Right lobe of liver (tissue), 4 donors: ENCODE data around the gene UTF1.

Source experiments
- POLR2A ChIP-seq: fragments of 450-650 bp; IDR thresholded peaks from one replicate; pipeline ENCODE4 v1.6.1; 2017; ENCODE audit warnings: antibody characterized with exemption, mild to moderate bottlenecking
- TF ChIP-seq, protein P1 (sequence below), 4 donors: fragments of 200-600 bp in 3 of 4; fragments of 450-650 bp in 1 of 4; IDR thresholded peaks; one replicate each; pipeline versions ENCODE4 v1.5.1 to v1.8.0; 2016 to 2022; ENCODE audit warnings: antibody characterized with exemption in 4 of 4, mild to moderate bottlenecking in 2 of 4
- donor health status: DM: no; HTN: no; CAD: no.
- donor health status: DM: no; HTN: no; CAD: no.
- donor health status: DM: no; HTN: yes; CAD: no.

DNA sequence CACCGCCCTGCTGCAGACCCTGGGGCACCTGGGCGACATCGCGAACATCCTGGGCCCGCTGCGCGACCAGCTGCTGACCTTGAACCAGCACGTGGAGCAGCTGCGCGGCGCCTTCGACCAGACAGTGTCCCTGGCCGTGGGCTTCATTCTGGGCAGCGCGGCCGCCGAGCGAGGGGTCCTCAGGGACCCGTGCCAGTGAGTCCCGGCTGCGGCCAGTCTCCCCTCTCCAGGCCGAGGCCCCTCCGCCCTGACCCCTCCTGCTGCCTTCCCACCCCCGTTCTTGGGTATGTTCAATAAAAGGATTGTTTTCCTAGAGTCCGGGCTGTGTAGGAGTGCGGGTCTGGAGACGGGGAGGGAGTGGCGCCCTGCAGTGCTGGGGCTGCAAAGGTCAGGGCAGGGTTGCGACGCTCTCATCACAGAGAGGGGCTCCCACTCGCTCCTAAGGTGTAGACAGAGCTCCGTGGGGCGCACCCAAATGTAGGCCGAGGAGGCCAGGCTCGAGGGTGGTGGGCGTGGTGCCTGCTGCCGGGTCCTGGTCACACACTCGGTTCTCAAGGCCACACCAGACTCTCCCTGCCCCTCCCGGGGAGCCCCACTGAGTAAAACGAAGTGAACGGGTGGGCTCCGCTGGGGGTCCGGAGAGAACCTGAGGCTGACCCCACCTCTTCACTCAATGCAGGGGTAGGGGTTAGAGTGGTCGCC, 1.4 kb downstream of the UTF1 start:
- TF ChIP-seq, protein P1, sequence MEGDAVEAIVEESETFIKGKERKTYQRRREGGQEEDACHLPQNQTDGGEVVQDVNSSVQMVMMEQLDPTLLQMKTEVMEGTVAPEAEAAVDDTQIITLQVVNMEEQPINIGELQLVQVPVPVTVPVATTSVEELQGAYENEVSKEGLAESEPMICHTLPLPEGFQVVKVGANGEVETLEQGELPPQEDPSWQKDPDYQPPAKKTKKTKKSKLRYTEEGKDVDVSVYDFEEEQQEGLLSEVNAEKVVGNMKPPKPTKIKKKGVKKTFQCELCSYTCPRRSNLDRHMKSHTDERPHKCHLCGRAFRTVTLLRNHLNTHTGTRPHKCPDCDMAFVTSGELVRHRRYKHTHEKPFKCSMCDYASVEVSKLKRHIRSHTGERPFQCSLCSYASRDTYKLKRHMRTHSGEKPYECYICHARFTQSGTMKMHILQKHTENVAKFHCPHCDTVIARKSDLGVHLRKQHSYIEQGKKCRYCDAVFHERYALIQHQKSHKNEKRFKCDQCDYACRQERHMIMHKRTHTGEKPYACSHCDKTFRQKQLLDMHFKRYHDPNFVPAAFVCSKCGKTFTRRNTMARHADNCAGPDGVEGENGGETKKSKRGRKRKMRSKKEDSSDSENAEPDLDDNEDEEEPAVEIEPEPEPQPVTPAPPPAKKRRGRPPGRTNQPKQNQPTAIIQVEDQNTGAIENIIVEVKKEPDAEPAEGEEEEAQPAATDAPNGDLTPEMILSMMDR (IDR thresholded peaks at IDR 0.05) = no peak
- no peak for TF ChIP-seq POLR2A
